HG03521 (cell line): ENCODE measurements around the gene PIGT.
A peak's percentile ranks its signal among the peaks of the same experiment; 100 is the strongest.

ENCODE experiments used
- ATAC-seq: cut with Tn5 transposase; IDR thresholded peaks from one replicate; pipeline ENCODE4 v1.9.1; 2021; ENCODE audit warnings: mild to moderate bottlenecking, moderate library complexity; ENCODE audit not compliant: unreplicated experiment

The PIGT gene

GRCh38 chr20:45400346-45401031 lies 15.5 kb upstream of the PIGT start:
- no peak for ATAC-seq

DNA sequence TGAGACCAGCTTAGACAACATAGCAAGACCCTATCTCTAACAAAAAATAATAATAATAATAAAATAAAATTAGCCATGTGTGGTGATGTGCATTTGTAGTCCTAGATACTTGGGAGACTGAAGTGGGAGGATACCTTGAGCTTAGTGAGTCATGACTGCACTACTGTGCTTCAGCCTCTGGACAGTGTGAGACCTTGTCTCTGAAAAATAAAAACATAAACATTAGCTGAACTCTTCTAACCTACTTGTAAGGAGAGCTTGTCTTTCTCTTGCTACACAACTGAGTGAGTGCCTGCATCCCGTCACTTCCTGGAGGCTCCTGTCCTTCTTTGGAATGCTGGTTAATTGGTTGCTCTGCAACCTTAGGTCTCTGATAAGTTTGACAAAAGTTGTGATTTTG lies 13.0 kb upstream of the PIGT start:
- no peak for ATAC-seq

- ATAC-seq, result no peak
These were observed 11.5 kb upstream of the PIGT start for GRCh38 chr20:45404438-45404837.

DNA sequence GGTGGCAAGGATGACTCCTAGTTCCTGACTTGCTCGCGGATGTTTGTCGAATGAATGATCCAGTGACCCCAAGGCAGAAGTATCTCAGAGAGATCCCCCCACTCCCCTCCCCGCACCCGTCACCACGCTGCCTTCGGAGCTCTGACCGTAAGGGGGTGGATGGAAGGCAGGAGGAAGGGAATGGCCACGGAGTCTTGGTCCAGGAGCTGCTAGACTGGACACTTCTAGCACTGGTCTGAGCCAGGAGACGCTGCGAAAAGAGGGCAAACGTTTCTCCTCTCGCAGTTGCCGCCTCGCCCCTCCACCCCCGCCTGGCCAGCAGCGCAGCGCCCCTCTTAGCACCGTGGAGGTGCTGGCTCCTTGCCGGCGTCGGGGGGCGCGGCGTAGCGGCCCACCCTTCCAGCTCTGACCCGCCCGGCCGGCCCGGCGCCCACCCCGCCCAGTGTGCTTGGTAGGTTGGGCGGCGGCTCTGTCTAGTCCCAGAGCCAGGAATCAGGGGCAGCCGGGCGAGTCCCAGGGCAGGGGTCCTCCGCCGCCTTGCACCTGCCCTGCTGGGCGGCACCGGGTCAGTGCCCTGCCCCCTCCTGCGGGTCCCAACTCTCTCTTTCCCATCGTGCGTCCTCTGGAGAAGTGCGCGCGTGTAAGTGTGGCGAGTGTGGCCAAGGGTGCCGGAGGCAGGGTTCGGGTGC lies 10.2 kb upstream of the PIGT start:
- ATAC-seq, result no peak

DNA sequence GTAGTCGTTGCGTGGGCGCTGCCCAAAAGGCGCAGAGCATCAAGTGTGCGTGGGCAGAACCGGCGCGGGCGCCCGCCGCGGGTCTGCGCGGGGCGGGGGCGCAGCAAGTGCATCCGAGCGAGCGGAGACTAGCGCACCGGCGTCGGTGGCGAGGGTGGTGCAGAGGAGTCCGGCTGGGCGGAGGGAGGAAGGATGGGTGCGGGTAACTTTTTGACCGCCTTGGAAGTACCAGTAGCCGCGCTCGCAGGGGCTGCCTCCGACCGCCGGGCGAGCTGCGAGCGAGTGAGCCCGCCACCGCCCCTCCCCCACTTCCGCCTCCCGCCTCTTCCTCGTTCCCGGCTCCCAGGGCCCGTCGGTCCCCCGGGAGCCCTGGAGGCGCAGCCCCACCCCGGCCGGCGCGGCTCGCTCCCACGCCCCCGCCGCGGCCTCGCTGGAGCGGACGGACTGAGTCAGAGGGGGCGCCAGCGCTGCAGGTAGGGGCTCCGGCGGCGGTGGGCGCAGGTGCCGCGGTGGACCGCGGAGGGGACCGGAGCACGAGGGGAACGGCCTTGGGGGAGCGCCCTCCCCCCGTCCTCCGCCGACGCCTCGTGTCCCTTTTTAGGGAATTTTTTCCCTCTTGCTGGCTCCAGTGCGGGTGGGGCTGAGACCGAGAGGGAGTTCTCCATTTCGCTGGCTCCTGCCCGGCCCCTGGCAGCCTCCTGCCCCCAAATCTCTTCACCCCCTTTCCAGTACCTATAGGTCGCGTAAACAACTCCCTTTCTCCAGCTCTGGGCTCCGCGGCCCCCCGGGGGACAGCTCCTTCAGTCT lies 9.5 kb upstream of the PIGT start:
- no peak for ATAC-seq

DNA sequence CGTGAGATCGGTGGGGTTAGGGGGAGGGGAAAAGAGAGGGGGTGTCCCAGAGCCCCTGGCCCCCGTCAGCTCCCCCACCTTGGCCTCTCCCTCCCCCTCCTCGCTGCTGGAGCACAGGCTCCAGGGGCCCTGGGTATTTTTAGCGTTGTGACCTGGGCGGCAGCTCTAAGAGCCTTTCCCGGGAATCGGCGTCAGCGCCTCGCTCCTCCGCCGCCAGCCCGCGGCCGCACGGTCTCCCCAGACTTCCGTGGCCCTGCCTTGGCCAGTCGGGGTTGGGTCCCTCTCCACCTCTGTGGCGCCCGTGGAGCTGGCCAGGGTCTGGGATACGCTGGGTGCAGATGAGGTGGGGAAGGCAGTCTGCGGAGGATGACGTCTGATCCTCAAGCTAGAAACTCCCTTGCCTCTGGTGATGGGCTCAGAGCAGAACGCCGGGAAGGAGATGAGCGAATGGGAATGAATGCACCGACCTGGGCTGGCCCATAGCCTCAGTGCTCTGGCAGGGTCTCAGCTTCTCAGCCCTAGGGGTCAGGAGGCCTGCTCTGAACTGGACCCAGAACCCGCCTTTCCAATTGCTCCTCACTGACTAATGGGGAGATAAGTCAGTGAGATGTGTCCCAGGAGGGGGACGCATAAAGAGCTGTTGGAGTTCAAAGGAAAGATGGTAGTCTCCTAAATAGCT lies 8.7 kb upstream of the PIGT start:
- no peak for ATAC-seq

- no peak for ATAC-seq
These were observed 7.9 kb upstream of the PIGT start, which contains the start of gene DBNDD2 for GRCh38 chr20:45407783-45408645. Gene DBNDD2 (plus strand): TSS chr20:45408289. CDS start chr20:45408468, 179 bp downstream.

GRCh38 chr20:45408646-45409213 lies 7.2 kb upstream of the PIGT start:
- ATAC-seq, result no peak

DNA sequence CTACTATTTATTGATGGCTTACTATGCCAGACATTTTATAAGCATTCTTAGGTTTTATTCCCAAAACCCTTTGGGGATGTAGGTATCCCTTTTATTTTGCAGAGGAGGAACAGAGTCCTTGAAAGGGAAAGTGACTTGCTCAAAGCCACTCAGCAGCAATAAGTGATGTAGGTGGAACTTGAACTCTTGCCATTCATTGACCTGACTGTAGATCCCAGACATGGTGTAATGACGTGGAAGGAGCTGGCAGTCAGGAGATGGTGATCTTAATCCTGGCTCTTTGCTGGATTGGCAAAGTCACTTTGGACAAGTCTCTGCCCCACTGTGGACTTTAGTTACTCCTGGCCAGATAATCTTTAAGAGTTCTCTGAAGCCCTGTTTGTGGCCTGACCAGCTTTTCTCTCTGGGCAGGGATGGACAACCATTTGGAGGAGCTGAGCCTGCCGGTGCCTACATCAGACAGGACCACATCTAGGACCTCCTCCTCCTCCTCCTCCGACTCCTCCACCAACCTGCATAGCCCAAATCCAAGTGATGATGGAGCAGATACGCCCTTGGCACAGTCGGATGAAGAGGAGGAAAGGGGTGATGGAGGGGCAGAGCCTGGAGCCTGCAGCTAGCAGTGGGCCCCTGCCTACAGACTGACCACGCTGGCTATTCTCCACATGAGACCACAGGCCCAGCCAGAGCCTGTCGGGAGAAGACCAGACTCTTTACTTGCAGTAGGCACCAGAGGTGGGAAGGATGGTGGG lies 6.2 kb upstream of the PIGT start:
- ATAC-seq, result no peak

DNA sequence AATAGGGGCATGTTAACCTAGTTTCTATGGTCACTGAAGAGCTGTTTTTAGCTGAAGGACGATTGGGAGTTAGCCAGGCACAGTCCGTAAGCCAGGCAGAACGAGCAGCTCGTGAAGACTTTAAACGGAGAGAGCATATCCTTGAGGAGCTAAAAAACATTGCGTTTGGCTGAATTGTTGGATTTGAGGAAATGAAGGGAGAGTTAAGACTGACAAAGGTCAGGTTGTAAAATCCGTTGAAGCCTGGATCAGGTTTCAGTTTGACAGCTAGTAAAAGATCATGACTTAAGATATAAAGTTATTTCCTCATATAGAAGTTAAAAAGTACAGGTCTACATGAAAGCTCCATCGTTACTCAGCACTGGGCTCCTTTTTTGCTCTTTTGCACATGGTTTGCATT lies 5.1 kb upstream of the PIGT start:
- no peak for ATAC-seq

- ATAC-seq, result no peak
These were observed 3.3 kb upstream of the PIGT start for GRCh38 chr20:45412653-45413052.

DNA sequence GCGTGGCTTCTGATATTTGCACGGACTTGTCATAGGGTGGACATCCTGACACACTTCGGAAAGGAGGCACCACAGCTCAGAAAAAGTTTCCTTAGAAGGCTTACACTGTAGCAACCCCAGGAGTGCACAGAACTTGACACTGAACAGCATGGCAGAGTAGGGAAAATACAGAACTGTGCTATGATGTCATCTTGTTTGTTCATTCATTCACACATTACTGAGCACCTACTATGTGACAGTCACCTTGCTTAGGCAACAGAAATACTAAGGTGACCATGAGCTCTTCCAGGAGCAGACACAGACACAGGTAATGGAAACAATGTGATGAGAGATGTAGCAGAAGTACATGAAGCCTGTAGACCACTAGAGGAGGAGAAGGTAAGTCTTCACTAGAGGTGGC lies 2.5 kb upstream of the PIGT start:
- no peak for ATAC-seq

DNA sequence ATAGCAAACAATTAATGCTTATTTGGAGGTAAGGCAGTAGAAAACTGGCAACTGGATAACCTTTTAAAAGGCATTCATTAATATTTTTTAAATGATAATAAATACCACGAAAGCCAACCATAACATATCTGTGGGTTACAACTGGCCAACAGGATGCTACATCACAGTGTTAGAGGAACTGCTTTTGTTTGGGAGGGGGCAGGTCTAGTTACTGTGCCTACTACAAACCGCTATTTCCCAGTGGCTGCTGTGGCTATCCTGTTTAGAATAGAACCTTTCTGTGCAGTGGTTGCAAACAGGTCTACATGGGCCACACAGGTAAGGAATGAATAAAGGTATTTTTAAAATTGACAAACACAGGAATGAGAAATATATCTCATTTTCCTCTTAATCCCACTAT lies 976 bp downstream of the PIGT start:
- ATAC-seq, result no peak

DNA sequence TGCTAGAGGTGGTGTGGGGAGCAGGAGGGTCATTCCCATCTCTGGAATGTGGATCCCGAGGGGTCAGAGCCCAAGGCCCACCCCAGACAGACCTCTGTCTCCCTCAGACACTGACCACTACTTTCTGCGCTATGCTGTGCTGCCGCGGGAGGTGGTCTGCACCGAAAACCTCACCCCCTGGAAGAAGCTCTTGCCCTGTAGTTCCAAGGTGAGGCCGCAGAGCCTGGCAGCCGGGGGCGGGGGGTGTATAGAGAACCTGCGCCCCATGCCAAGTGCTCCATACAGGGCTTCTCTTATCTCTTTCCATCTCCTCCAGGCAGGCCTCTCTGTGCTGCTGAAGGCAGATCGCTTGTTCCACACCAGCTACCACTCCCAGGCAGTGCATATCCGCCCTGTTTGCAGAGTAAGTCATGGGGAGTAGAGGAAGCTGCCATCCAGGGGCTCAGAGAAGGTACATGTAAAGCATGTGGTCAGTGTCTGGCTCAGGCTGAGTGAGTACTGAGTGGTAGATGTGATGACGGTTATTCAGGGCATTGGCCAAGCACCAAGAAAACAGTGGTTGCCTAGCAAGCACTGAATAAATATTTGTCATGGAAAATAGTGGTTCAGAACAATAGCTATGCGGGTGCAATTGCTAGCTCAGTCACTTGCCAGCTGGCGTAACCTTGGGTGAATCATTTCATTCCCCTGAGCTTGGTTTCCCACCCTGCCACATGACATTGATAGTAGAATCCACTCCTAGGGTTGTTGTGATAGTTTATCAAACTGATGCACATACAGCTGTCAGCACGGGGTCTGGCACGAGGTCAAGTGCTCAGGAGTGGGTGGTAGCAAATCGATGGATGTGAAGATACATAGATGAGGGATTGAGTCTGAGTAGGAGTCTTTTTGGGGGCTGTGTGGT lies 3.5 kb downstream of the PIGT start:
- ATAC-seq, result peak; percentile 49

GRCh38 chr20:45420125-45420524 lies 4.2 kb downstream of the PIGT start:
- no peak for ATAC-seq

DNA sequence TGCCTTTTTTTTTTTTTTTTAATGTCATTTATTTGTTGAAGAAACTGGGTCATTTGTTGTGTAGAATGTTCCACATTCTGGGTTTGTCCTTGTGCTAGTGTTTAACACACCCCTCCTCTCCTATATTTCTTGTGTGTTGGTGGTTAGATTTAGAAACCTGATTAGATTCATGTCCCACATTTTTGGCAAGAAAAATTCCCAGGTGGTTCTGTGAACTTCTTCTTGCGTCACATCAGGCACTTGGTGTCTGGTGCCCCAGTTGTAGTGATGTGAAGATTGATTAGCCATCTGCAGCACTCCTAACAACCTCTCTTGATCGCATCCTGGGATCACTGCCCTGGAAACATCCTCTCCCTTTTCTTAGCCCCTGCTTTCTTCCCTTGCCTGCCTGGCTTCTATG lies 7.8 kb downstream of the PIGT start:
- ATAC-seq, result no peak

GRCh38 chr20:45425561-45425960 lies 9.6 kb downstream of the PIGT start:
- ATAC-seq, result no peak

GRCh38 chr20:45426320-45427016 lies 10.5 kb downstream of the PIGT start:
- ATAC-seq, result no peak
